GM23338 (cell line): ENCODE data around the gene SLC6A18. TPM values are rescaled to one million over a fixed set of nuclear protein-coding genes. Genes with fewer than 3 reads are reported as not detected.

Experiments used
- ATAC-seq: fragments of 200-7000 bp; cut with Tn5 transposase; 3 replicates; pipeline ENCODE4 v1.9.1; 2020
- DNase-seq: peaks from one replicate; pipeline ENCODE4 v3.0.0-alpha.2; 2015; ENCODE audit warnings: low spot score
- H2AFZ ChIP-seq: fragments of 200-600 bp; sonication (generic); 2 replicates; pipeline ENCODE4 v1.8.0; 2016; ENCODE audit warnings: antibody characterized with exemption, mild to moderate bottlenecking, moderate library complexity
- H3F3A ChIP-seq: fragments of 200-600 bp; sonication (generic); replicated peaks from 2 replicates; pipeline ENCODE4 v1.8.0; 2017; ENCODE audit warnings: antibody characterized with exemption, mixed run types, low read depth
- H3K27ac ChIP-seq: fragments of 200-600 bp; sonication (generic); 2 replicates; pipeline ENCODE4 v1.6.1; 2016; ENCODE audit warnings: low read depth
- H3K27me3 ChIP-seq: fragments of 200-600 bp; sonication (generic); 2 replicates; pipeline ENCODE4 v1.8.0; 2016; ENCODE audit warnings: mild to moderate bottlenecking, mixed run types, moderate library complexity; ENCODE audit not compliant: insufficient read depth
- H3K36me3 ChIP-seq: fragments of 200-600 bp; sonication (generic); 2 replicates; pipeline ENCODE4 v1.8.0; 2016; ENCODE audit warnings: mild to moderate bottlenecking; ENCODE audit not compliant: insufficient read depth
- H3K4me1 ChIP-seq: fragments of 200-600 bp; sonication (generic); 2 replicates; pipeline ENCODE4 v1.8.0; 2016; ENCODE audit warnings: mild to moderate bottlenecking, moderate library complexity; ENCODE audit not compliant: insufficient read depth
- H3K4me2 ChIP-seq: fragments of 200-600 bp; sonication (generic); 2 replicates; pipeline ENCODE4 v1.7.1; 2017; ENCODE audit warnings: mixed run types
- H3K4me3 ChIP-seq: fragments of 200-600 bp; sonication (generic); 2 replicates; pipeline ENCODE4 v1.6.1; 2016; ENCODE audit warnings: mixed run types
- H3K79me2 ChIP-seq: fragments of 200-600 bp; sonication (generic); replicated peaks from 2 replicates; pipeline ENCODE4 v1.8.0; 2017; ENCODE audit warnings: mild to moderate bottlenecking; ENCODE audit not compliant: insufficient read depth
- H3K9me2 ChIP-seq: fragments of 200-600 bp; sonication (generic); 2 replicates; pipeline ENCODE4 v1.8.0; 2017; ENCODE audit not compliant: insufficient read depth
- H4K20me1 ChIP-seq: fragments of 200-600 bp; sonication (generic); replicated peaks from 2 replicates; pipeline ENCODE4 v1.8.0; 2017; ENCODE audit warnings: mild to moderate bottlenecking; ENCODE audit not compliant: insufficient read depth
- H3K27ac Mint-ChIP-seq: 2 replicates; pipeline ENCODE4 v1.8.0; 2020; ENCODE audit warnings: inconsistent platforms, mild to moderate bottlenecking, moderate library complexity, mixed read lengths
- H3K27me3 Mint-ChIP-seq: 3 replicates; pipeline ENCODE4 v1.8.0; 2022; ENCODE audit warnings: low read depth, mild to moderate bottlenecking, moderate library complexity, mixed read lengths, inconsistent platforms; ENCODE audit not compliant: insufficient read depth, poor library complexity
- H3K36me3 Mint-ChIP-seq: 3 replicates; pipeline ENCODE4 v1.8.0; 2021; ENCODE audit warnings: low read depth, mild to moderate bottlenecking, inconsistent platforms, moderate library complexity, mixed read lengths
- H3K4me1 Mint-ChIP-seq: 3 replicates; pipeline ENCODE4 v1.8.0; 2020; ENCODE audit warnings: mild to moderate bottlenecking, inconsistent platforms, mixed read lengths
- H3K4me3 Mint-ChIP-seq: 3 replicates; pipeline ENCODE4 v1.8.0; 2021; ENCODE audit warnings: moderate library complexity, mild to moderate bottlenecking, inconsistent platforms, mixed read lengths
- H3K9me3 Mint-ChIP-seq: 3 replicates; pipeline ENCODE4 v1.8.0; 2020; ENCODE audit warnings: moderate library complexity, mild to moderate bottlenecking, inconsistent platforms, mixed read lengths
- CREB1 ChIP-seq: fragments of 250-450 bp; sonication (Bioruptor Pico); IDR thresholded peaks from 2 replicates; pipeline ENCODE4 v1.5.0; 2020; ENCODE audit warnings: low read depth, mild to moderate bottlenecking, moderate library complexity
- EZH2 ChIP-seq: fragments of 200-600 bp; sonication (generic); IDR thresholded peaks from one replicate; pipeline ENCODE4 v1.8.0; 2017; ENCODE audit warnings: antibody characterized with exemption, mild to moderate bottlenecking, low read depth; ENCODE audit not compliant: unreplicated experiment
- EZH2phosphoT487 ChIP-seq: fragments of 200-600 bp; sonication (generic); IDR thresholded peaks from one replicate; pipeline ENCODE4 v1.8.1; 2018; ENCODE audit warnings: antibody characterized with exemption; ENCODE audit not compliant: unreplicated experiment
- JUNB ChIP-seq: IDR thresholded peaks from one replicate; pipeline ENCODE4 v1.6.1; 2016; ENCODE audit warnings: antibody characterized with exemption; ENCODE audit not compliant: unreplicated experiment
- NANOG ChIP-seq: IDR thresholded peaks from 2 replicates; pipeline ENCODE4 v1.6.1; 2016; ENCODE audit warnings: antibody characterized with exemption, borderline replicate concordance
- POLR2AphosphoS5 ChIP-seq: IDR thresholded peaks from 2 replicates; pipeline ENCODE4 v1.6.1; 2016; ENCODE audit warnings: antibody characterized with exemption, low read depth
- STAT1 ChIP-seq: IDR thresholded peaks from one replicate; pipeline ENCODE4 v1.6.1; 2016; ENCODE audit warnings: antibody characterized with exemption; ENCODE audit not compliant: unreplicated experiment
- ZNF114 ChIP-seq: fragments of 250-450 bp; sonication (Bioruptor Pico); IDR thresholded peaks from 2 replicates; pipeline ENCODE4 v1.5.0; 2020; ENCODE audit warnings: mild to moderate bottlenecking, moderate library complexity
- ZNF331 ChIP-seq: fragments of 250-450 bp; sonication (Bioruptor Pico); IDR thresholded peaks from 2 replicates; pipeline ENCODE4 v1.5.0; 2020; ENCODE audit warnings: low read depth, mild to moderate bottlenecking, moderate library complexity
- polyA plus RNA-seq: library from polyadenylated mRNA; unstranded; fragments of >200 nt; fragmentation: Nextera tagmentation; extraction: Ambion mirVana; gene quantifications from 2 replicates; pipeline ENCODE4 v1.2.1, GENCODE V29; 2016
- total RNA-seq: library from RNA; depleted of rRNA; stranded (reverse); fragments of >200 nt; shearing (Covaris generic); gene quantifications from 2 replicates; pipeline ENCODE4 v1.2.3, GENCODE V29; 2014
- TF ChIP-seq, protein P1 (sequence below): IDR thresholded peaks from one replicate; pipeline ENCODE4 v1.6.1; 2018; ENCODE audit warnings: antibody characterized with exemption; ENCODE audit not compliant: unreplicated experiment
- TF ChIP-seq, protein P2 (sequence below): fragments of 250-450 bp; sonication (Bioruptor Pico); IDR thresholded peaks from 2 replicates; pipeline ENCODE4 v1.5.0; 2020; ENCODE audit warnings: mild to moderate bottlenecking, moderate library complexity
- TF ChIP-seq, protein P3 (sequence below), 2 experiments: fragments of 200-600 bp in 1 of 2; sonication (generic) in 1 of 2; conservative IDR thresholded peaks; 2 replicates each; pipeline versions ENCODE4 v1.5.1 to v1.6.1; 2016 to 2017; ENCODE audit warnings: antibody characterized with exemption in 2 of 2, low read depth in 2 of 2, mild to moderate bottlenecking in 2 of 2, moderate library complexity in 1 of 2
- TF ChIP-seq, protein P4 (sequence below): IDR thresholded peaks from 2 replicates; pipeline ENCODE4 v1.6.1; 2016; ENCODE audit warnings: antibody characterized with exemption

SLC6A18 gene
- total and polyA plus RNA-seq, 2 experiments from 2014 or later: not detected

DNA sequence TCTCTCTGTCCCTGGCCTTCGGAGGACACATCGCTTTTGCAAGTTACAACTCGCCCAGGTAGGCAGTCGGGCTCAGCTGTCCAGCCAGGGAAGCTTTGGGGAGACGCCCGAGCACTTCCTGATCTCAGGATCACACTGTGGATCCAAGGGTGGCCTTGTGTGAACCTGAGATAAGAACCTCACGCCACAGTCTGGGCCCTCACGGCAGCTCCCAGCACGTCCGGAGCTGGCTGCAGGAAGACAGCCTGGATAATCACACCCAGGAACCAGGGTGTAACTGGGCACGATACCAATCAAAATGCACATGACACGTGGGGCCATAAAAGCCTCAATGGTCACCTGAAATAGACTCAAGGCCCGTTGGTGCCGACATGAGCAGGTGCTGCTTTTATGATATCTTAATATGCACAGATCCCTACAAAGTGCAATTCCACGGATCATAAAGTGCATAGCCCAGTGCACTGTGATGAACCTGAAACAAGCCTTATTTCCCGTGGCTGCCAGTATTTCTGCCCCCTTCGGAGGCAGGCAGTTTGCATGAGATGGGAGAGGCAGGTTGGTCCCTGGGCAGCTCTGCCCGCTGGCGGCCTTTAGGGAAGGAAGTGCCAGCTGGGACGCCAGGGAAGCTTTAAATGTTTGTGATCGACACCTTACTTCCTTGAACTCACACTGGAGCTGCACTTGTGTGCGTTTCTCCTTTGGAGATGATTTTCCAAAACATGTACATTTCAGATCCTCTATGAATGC is 14.5 kb downstream of the SLC6A18 start:
- Histone ChIP-seq H3K4me2 (no peak overlapping the region), H3K27ac (no peak overlapping the region), H3K27me3 (no peaks in the 10 kb centered on the region), H3K4me1 (0 out of 2 replicates have a peak, but pooled peaks cover 3% of the 10 kb centered on the region), H3F3A (no peaks in the 10 kb centered on the region), H4K20me1 (no peaks in the 10 kb centered on the region), H3K79me2 (no peaks in the 10 kb centered on the region), H3K36me3 (no peaks in the 10 kb centered on the region), H3K9me2 (no peaks in the 10 kb centered on the region), H2AFZ (no peak overlapping the region), H3K4me3 (no peak overlapping the region)
- no peak for DNase-seq
- H3K4me1 Mint-ChIP-seq: peaks cover 13% of the 10 kb centered on the region; the same call in 2 of the 3 replicates
- TF ChIP-seq, protein P1, sequence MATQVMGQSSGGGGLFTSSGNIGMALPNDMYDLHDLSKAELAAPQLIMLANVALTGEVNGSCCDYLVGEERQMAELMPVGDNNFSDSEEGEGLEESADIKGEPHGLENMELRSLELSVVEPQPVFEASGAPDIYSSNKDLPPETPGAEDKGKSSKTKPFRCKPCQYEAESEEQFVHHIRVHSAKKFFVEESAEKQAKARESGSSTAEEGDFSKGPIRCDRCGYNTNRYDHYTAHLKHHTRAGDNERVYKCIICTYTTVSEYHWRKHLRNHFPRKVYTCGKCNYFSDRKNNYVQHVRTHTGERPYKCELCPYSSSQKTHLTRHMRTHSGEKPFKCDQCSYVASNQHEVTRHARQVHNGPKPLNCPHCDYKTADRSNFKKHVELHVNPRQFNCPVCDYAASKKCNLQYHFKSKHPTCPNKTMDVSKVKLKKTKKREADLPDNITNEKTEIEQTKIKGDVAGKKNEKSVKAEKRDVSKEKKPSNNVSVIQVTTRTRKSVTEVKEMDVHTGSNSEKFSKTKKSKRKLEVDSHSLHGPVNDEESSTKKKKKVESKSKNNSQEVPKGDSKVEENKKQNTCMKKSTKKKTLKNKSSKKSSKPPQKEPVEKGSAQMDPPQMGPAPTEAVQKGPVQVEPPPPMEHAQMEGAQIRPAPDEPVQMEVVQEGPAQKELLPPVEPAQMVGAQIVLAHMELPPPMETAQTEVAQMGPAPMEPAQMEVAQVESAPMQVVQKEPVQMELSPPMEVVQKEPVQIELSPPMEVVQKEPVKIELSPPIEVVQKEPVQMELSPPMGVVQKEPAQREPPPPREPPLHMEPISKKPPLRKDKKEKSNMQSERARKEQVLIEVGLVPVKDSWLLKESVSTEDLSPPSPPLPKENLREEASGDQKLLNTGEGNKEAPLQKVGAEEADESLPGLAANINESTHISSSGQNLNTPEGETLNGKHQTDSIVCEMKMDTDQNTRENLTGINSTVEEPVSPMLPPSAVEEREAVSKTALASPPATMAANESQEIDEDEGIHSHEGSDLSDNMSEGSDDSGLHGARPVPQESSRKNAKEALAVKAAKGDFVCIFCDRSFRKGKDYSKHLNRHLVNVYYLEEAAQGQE: no peak
- no peak for TF ChIP-seq ZNF331 (CRISPR knock-in tag)
- TF ChIP-seq CREB1 (CRISPR knock-in tag): no peak
- no peak for TF ChIP-seq EZH2
- no peak for TF ChIP-seq STAT1
- no peak for TF ChIP-seq EZH2phosphoT487
- no peak for TF ChIP-seq ZNF114 (CRISPR knock-in tag)
- no peak for TF ChIP-seq NANOG
- no peak for TF ChIP-seq JUNB
- TF ChIP-seq, protein P2, sequence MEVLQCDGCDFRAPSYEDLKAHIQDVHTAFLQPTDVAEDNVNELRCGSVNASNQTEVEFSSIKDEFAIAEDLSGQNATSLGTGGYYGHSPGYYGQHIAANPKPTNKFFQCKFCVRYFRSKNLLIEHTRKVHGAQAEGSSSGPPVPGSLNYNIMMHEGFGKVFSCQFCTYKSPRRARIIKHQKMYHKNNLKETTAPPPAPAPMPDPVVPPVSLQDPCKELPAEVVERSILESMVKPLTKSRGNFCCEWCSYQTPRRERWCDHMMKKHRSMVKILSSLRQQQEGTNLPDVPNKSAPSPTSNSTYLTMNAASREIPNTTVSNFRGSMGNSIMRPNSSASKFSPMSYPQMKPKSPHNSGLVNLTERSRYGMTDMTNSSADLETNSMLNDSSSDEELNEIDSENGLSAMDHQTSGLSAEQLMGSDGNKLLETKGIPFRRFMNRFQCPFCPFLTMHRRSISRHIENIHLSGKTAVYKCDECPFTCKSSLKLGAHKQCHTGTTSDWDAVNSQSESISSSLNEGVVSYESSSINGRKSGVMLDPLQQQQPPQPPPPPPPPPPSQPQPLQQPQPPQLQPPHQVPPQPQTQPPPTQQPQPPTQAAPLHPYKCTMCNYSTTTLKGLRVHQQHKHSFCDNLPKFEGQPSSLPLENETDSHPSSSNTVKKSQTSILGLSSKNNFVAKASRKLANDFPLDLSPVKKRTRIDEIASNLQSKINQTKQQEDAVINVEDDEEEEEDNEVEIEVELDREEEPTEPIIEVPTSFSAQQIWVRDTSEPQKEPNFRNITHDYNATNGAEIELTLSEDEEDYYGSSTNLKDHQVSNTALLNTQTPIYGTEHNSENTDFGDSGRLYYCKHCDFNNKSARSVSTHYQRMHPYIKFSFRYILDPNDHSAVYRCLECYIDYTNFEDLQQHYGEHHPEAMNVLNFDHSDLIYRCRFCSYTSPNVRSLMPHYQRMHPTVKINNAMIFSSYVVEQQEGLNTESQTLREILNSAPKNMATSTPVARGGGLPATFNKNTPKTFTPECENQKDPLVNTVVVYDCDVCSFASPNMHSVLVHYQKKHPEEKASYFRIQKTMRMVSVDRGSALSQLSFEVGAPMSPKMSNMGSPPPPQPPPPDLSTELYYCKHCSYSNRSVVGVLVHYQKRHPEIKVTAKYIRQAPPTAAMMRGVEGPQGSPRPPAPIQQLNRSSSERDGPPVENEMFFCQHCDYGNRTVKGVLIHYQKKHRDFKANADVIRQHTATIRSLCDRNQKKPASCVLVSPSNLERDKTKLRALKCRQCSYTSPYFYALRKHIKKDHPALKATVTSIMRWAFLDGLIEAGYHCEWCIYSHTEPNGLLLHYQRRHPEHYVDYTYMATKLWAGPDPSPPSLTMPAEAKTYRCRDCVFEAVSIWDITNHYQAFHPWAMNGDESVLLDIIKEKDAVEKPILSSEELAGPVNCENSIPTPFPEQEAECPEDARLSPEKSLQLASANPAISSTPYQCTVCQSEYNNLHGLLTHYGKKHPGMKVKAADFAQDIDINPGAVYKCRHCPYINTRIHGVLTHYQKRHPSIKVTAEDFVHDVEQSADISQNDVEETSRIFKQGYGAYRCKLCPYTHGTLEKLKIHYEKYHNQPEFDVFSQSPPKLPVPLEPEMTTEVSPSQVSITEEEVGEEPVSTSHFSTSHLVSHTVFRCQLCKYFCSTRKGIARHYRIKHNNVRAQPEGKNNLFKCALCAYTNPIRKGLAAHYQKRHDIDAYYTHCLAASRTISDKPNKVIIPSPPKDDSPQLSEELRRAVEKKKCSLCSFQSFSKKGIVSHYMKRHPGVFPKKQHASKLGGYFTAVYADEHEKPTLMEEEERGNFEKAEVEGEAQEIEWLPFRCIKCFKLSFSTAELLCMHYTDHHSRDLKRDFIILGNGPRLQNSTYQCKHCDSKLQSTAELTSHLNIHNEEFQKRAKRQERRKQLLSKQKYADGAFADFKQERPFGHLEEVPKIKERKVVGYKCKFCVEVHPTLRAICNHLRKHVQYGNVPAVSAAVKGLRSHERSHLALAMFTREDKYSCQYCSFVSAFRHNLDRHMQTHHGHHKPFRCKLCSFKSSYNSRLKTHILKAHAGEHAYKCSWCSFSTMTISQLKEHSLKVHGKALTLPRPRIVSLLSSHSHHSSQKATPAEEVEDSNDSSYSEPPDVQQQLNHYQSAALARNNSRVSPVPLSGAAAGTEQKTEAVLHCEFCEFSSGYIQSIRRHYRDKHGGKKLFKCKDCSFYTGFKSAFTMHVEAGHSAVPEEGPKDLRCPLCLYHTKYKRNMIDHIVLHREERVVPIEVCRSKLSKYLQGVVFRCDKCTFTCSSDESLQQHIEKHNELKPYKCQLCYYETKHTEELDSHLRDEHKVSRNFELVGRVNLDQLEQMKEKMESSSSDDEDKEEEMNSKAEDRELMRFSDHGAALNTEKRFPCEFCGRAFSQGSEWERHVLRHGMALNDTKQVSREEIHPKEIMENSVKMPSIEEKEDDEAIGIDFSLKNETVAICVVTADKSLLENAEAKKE (CRISPR knock-in tag): no peak
- TF ChIP-seq, protein P3, sequence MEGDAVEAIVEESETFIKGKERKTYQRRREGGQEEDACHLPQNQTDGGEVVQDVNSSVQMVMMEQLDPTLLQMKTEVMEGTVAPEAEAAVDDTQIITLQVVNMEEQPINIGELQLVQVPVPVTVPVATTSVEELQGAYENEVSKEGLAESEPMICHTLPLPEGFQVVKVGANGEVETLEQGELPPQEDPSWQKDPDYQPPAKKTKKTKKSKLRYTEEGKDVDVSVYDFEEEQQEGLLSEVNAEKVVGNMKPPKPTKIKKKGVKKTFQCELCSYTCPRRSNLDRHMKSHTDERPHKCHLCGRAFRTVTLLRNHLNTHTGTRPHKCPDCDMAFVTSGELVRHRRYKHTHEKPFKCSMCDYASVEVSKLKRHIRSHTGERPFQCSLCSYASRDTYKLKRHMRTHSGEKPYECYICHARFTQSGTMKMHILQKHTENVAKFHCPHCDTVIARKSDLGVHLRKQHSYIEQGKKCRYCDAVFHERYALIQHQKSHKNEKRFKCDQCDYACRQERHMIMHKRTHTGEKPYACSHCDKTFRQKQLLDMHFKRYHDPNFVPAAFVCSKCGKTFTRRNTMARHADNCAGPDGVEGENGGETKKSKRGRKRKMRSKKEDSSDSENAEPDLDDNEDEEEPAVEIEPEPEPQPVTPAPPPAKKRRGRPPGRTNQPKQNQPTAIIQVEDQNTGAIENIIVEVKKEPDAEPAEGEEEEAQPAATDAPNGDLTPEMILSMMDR (conservative IDR thresholded peaks at IDR 0.05; ENCODE audit: low read depth in 2 of 2): no peak
- TF ChIP-seq, protein P4, sequence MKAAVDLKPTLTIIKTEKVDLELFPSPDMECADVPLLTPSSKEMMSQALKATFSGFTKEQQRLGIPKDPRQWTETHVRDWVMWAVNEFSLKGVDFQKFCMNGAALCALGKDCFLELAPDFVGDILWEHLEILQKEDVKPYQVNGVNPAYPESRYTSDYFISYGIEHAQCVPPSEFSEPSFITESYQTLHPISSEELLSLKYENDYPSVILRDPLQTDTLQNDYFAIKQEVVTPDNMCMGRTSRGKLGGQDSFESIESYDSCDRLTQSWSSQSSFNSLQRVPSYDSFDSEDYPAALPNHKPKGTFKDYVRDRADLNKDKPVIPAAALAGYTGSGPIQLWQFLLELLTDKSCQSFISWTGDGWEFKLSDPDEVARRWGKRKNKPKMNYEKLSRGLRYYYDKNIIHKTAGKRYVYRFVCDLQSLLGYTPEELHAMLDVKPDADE: no peak
- no peak for TF ChIP-seq POLR2AphosphoS5
- H3K36me3 Mint-ChIP-seq: no peaks in the 10 kb centered on the region
- ATAC-seq: no peak
- H3K9me3 Mint-ChIP-seq: peaks cover 20% of the 10 kb centered on the region
- H3K27me3 Mint-ChIP-seq: peaks cover 5% of the 10 kb centered on the region
- no peak overlapping the region for H3K27ac Mint-ChIP-seq
- H3K4me3 Mint-ChIP-seq: no peak overlapping the region
